HuH-7.5 (cell line): ENCODE data around the gene ZNF793.

Experiments used
- DNase-seq: peaks from one replicate; pipeline ENCODE4 v3.0.0; 2011; ENCODE audit warnings: low spot score

ZNF793 gene

DNA sequence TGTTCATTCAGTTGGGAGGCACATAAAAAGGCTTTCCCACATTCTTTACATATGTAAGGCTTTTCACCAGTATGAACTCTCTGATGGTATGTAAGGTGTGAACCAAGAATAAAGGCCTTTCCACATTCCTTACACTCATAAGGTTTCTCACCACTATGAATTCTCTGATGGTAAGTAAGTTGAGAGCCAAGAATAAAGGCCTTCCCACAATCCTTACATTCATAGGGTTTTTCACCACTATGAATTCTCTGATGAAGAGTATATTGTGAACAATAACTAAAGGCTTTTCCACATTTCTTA is 58.6 kb downstream of the ZNF793 start:
- no peak for DNase-seq

- DNase-seq, result no peak
Measured at GRCh38 chr19:37572203-37572602, 65.5 kb downstream of the ZNF793 start.

GRCh38 chr19:37583340-37583739 is 76.6 kb downstream of the ZNF793 start:
- no peak for DNase-seq
